K562 (cell line): ENCODE measurements around the gene CHD2. TPM values are rescaled to one million over a fixed set of nuclear protein-coding genes. Genes with fewer than 3 reads are reported as not detected.

ENCODE experiments used
- CHD7 ChIP-seq: fragments of 200-600 bp; sonication (generic); IDR thresholded peaks from one replicate; pipeline ENCODE4 v1.6.1; 2012; ENCODE audit warnings: mild to moderate bottlenecking, low read depth, low read length, inconsistent platforms
- RBFOX2 ChIP-seq: fragments of 200-400 bp; formaldehyde crosslinking; IDR thresholded peaks from 2 replicates; pipeline ENCODE4 v1.6.1; 2017; ENCODE audit warnings: low read depth, mild to moderate bottlenecking, low read length, moderate library complexity
- polyA plus RNA-seq, 8 experiments: library from polyadenylated mRNA; depleted of rRNA in 4 of 8; stranded (reverse) in 5 of 8; unstranded in 3 of 8; fragments of >200 nt; fragmentation: Nextera tagmentation in 2 of 8; fragmentation: Illumina TruSeq in 1 of 8; extraction: Ambion mirVana in 2 of 8; extraction: Trizol in 1 of 8; gene quantifications; 2 replicates each; pipeline versions ENCODE4 v1.2.1 to v1.2.3, GENCODE V29; 2011 to 2014; ENCODE audit warnings: inconsistent platforms in 1 of 8, missing spikeins in 1 of 8
- total RNA-seq, 7 experiments: library from RNA; depleted of rRNA in 6 of 7; stranded (reverse); fragments of >200 nt in 6 of 7; fragmentation: Illumina TruSeq in 2 of 7; extraction: Trizol in 2 of 7; gene quantifications; 2 replicates each; pipeline versions ENCODE4 v1.2.1 to v1.2.3, GENCODE V29; 2011 to 2021; ENCODE audit warnings: low replicate concordance in 1 of 7

The CHD2 gene
- total and polyA plus RNA-seq, 9 of the 15 experiments (the other 6 are each of a cell fraction or from before 2014, with no cell fraction given) = 38.9 to 70.8 (median 56.2) TPM

- no peak for TF ChIP-seq CHD7
- TF ChIP-seq RBFOX2 = no peak
These were observed 43.5 kb downstream of the CHD2 start (continued) for GRCh38 chr15:92943581-92943980.
